HG03175 (cell line): ENCODE measurements around the gene PRICKLE2.

Source experiments
- ATAC-seq: cut with Tn5 transposase; IDR thresholded peaks from one replicate; pipeline ENCODE4 v1.9.1; 2021; ENCODE audit warnings: mild to moderate bottlenecking, moderate library complexity; ENCODE audit not compliant: unreplicated experiment

Gene PRICKLE2

DNA sequence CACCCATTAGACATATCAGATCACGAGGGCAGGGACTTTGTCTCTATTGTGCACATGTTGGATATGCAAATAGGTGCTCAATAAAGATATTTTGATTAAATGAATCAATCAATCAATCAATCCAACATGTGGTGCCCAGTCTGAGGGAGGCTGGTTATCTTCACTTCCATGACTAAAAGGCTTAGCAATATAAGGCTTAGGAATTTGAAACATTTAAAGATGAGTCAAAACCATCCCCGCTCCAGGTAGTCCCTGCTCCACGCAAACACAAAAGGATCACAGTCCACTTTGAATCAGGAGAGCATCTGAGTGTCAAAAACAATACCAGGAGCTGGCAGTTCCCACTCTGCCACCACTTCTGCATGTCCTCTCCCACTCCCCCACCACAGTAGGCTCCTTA lies 25.8 kb upstream of the PRICKLE2 start:
- no peak for ATAC-seq

DNA sequence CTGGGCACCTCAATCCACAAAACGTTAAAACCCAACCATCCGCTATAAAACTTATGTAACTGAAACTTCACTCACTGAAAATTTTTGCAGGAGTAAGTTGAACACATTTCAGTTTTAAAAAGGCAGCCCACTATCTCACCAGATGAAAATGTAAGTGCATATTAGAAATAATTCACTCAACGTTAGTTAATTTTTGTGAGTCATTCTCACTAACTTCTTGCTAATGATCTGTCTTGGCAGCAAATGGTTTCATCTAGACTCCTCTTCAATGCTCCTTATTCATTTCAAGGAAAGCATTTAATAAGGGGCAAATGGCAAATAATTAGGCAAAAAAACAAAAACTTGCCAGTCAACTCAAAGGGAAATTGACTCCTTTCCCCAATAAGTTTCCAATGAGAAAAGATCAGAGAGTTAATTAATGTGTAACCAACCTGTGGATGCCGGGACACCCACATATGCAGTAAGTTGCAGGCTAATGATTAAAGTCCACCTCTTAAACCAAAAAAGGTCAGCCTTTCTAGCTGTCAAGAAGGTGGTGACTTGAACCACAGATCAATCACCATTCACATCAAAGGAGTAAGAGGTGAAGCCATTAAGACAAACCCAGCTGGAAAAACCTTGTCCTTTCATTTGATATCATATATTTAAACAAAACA lies 22.9 kb upstream of the PRICKLE2 start:
- no peak for ATAC-seq

DNA sequence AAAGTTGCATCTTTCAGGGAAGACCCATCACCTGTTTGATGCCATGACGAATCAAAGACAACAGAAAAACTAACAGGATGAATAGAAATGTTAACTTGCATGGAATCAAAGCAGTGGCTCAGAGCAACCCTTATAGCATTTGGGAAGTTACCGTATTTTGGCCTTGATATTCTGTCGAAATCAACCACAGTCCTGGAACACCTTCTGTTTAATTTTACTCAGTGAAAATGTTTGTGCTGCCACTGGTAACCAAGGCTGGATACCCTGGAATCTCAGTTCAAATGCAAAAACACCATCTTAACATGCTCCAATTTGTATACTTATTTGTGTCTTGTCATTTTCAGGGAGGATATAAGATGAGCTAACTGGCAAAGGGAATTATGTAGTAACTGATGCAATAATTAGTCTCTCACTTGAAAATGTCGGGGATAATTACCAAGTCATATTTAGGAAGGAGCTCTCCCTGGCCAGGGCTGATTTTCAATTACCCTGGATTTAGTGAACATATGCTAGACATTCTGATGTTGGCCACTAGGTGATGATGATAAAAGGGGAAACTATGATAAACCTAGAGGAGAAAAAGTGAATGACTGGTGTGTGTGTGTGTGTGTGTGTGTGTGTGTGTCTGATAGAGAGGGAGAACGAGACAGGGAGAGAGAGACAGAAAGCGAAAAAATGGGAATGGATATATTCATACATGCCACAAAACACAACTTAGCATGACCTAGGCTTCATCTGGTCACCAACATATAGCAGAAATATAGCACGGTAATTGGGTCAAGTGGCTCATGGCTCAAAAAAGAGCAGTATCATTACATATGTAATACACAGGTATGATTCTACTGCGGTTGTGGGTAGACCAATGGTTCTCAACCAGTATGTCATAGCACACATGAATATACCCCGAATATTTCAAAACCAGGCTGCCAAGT lies 19.0 kb upstream of the PRICKLE2 start:
- ATAC-seq, result peak; percentile 52

DNA sequence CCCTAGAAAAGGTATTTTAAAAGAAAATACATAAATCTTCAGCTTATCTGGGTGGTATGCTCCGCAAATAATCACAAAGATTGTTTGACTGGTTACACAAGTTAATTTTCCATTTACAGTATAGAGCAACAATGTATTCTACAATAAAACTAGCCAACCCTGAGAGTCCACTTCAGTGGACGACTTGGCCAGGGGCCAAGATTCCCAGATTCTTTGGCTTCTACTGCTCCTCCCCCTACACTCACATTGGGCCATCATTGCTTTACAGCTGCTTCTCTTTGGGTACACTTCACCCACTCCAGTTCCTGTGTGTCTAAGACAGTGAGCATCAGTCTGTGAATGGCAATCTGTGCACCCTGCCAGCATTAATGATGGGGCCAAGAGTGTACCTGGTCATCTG lies 17.2 kb upstream of the PRICKLE2 start:
- no peak for ATAC-seq

DNA sequence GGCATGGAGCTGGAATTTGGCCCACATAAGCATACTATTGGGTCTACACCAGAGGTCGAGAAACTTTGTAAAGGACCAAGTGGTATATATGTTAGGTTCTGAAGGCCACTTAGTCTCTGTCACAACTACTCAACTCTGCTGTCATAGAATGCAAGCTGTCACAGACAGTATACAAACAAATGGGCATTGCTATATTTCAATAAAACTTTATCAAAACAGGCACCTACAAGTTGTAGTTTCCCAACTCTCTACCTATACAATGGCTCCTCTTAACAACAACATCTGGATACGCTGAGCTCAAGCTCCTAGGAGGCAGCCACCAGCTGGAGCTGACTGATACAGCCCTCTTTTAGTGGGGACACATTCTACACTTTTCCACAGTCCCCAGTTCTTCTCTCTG lies 15.7 kb upstream of the PRICKLE2 start:
- ATAC-seq, result no peak

DNA sequence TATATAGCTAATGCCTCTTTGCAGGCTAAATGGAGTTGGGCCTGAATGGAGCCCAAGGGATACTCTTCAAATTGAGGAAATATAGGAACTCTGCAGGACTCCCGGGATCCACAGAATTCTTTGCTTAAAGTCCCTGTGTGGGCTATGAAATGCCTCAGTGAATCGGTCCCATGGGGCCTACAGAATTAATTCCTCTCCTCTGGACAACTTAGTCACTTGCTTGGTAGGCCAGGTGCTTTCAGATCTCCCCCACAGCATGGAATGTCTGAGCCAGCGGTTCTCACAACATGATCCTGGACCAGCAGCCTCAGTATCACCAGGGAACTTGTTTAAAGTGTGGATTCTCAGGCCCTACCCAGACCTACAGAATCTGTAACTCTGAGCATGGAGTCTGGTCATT lies 15.1 kb upstream of the PRICKLE2 start:
- no peak for ATAC-seq

DNA sequence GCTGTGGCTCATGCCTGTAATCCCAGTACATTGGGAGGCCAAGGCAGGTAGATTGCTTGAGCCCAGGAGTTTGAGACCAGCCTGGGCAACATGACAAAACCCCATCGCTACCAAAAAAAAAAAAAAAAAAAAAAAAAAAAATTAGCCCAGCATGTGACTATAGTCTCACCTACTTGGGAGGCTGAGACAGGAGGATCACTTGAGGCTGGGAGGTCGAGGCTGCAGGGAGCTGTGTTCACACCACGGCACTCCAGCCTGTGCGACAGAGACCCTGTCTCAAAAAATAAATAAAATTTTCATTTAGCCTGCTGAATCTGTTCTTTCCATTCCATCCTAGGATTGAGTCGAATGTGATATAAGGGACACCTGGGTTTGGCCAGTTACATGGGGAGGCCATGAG lies 14.6 kb upstream of the PRICKLE2 start:
- ATAC-seq, result no peak

DNA sequence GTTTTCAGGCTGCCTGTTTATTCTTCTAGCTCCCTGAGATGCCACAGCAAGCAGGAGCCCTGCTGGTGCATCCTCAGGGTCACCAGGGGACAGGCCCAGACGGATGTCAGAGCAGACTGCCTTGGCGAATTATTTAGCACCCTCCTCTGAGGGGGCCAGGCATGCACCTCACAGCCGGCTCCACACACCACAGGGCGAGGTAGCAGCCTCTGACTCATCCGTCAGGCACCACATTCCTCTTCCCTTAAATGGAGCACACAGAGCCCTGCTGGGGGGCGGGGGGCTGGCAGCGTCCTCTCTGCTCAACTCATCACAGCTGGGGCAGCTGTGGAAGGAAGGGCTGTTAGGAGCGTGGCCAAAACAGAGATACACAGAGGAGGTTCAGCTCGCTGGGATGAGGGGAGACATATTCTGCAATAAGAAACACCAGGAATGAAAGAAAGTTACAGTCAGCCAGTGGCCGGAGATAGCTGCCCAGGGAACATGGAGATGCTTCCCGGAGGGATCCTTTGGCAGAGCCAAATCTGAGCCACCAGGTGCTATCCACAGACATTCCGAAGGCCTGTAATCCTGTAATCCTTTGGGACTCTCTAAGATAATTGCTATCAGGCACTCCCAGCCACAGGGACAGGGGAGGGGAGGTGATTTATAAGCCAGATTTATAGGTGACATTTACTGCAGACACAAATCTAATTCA lies 13.9 kb upstream of the PRICKLE2 start:
- no peak for ATAC-seq

DNA sequence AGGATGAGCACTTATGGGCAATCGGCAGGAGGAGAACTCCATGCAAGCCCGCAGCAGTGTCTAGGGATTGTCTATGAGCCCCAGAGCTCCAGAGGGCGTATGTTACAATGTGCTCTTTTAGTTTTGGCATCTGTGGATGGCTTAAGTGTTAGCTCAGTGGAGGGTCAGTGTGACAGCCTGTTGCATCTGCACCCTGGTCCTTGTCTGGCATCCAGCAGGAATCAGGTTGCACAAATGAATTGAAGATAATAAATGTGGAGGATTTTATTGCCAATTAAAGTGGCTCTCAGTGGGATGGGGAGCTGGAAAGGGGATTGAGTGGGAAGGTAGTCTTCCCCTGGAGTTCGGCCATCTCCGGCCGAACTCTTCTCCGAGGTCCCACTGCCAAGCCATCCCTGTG lies 11.8 kb upstream of the PRICKLE2 start:
- ATAC-seq, result no peak

DNA sequence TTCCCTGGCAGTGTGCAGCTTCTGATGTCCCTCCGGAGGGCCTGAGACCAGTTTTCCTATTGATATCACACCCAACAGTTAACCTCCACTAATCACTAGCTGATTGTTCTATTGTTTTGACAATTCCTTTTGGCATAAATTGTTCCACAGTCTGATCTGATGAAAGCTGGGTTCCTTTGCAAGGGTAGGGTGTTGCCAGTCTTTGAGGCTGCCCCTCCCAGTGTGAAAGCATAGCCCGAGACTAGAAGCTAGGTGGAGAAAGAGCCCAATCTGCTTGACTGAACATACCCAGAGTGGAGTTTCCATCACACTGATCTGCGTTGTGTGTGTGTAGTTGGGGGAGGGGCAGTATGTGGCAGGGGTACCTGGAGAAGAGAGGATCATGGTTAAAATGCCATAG lies 10.3 kb upstream of the PRICKLE2 start:
- ATAC-seq, result no peak

DNA sequence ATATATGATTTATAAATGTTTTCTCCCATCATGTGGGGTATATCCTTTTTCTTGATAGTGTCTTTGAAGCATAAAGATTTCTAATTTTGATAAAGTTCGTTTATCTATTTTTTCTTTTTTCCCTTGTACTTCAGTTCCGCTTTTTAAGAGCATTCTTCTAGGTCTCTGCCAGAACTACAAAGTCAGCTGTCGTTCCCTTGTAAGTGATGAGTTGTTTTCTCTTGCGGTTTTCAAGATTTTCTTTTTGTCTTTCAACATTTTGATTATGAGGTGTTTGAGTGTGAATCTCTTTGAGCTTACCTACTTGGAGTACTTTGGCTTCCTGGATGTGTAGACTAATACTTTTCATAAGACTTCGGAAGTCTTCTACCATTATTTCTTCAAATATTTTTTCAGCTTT lies 9.3 kb upstream of the PRICKLE2 start:
- no peak for ATAC-seq

DNA sequence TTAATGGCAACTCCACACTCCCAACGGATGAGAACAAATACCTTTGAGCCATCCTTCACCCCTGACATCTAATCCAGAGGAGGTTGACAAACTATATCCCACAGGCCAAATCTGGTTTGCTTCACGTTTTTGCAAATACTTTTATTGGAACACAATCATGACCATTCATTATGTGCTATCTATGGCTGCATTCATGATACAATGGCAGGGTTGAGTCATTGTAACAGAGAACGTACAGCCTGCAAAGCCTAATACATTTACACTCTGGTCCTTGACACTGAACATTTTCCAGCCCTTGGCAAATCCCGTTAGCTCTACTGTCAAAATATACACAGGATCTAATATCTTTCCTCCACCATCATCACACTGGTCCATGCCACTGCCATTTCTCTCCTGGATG lies 7.6 kb upstream of the PRICKLE2 start:
- no peak for ATAC-seq

DNA sequence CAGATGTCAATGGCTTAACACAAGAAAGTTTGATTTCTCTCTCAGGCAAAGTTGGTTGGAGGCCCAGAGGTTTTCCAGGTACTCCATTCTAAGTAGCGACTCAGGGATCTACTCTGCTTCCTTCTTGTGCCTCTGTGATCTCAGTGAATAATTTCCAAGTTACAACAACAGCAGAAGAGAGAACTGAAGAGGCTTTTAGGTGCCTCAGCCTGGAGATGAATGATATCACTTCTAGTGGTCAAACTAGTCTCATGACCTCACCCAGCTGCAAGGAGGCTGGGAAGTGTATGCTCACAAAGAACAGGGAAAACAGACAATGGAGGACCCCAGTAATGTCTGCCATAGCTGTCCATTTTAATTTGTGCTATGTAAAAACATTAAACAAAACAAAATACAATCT lies 4.6 kb upstream of the PRICKLE2 start:
- no peak for ATAC-seq

DNA sequence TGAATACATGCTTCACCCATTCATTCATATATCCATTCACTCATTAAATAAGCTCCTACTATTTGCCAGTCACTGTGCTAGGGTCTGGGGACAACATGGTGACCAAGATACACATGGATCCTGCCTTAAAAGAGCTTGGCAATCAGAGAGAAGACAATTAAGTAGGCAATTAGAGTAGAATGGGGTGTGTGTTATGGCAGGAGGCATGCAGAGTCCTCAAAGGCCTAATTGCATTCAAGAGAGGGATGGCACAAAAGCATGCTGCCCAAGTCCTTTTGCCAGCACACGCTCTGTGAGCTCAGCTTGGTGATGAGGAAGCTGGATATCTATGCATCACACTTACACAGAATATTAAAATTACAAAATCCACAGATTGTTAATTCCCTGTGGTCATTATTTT lies 2.8 kb upstream of the PRICKLE2 start:
- no peak for ATAC-seq

DNA sequence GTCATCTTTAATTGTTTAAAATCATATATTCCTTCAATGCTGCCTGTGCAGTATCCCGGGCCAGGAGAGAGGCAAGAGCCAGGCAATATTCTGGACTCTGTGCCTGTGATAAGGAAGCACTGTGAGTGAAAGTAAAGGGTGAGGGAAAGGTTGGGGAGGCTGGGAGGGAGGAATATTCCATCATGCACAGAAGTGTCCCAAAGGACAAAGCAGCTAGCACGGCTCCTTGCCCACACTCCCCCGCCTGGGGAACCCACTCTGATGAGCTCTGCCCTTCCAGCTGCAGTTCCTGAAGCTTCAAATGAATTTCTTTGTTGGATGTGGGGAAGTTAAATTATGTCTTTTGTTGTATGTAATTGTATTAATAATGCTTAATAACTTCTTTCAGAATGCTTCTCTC lies 1.5 kb upstream of the PRICKLE2 start:
- no peak for ATAC-seq

DNA sequence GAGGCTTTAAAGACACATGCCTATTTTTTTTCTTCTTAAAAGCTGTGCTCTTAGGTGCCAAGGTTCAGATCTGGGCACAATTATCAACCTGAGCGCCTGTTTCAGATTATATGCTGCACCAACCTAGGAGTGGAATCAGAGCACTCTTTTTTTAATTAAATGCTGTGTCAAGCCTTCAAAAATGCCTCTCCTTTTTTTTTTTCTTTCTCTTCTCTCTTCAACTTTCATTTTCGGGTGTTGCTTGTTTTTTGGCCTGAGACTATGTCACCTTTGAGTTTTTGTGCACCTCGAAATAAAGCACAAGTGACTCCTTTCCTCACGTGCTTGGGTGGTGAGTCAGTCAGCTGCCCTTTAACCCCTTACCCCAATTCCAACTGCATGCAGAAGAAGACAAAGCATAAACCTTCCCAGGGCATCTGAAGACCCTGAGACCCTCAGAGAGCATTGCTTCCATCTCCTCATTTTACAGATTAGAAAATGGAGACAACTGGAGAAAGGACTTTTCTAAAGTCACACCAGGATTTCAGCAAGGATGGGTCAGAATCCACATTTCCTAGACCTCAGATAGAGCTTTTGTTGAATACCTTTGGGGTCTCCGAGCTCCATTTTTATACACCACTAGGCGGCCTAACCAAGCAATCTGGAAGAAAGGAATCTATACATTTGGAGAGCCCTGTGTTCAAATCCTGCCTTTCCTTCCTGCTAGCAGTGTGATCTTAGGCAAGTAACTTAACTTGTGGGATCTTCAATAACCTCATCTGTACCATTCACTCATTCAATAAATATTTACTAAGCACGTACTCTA lies 631 bp upstream of the PRICKLE2 start:
- ATAC-seq, result no peak

DNA sequence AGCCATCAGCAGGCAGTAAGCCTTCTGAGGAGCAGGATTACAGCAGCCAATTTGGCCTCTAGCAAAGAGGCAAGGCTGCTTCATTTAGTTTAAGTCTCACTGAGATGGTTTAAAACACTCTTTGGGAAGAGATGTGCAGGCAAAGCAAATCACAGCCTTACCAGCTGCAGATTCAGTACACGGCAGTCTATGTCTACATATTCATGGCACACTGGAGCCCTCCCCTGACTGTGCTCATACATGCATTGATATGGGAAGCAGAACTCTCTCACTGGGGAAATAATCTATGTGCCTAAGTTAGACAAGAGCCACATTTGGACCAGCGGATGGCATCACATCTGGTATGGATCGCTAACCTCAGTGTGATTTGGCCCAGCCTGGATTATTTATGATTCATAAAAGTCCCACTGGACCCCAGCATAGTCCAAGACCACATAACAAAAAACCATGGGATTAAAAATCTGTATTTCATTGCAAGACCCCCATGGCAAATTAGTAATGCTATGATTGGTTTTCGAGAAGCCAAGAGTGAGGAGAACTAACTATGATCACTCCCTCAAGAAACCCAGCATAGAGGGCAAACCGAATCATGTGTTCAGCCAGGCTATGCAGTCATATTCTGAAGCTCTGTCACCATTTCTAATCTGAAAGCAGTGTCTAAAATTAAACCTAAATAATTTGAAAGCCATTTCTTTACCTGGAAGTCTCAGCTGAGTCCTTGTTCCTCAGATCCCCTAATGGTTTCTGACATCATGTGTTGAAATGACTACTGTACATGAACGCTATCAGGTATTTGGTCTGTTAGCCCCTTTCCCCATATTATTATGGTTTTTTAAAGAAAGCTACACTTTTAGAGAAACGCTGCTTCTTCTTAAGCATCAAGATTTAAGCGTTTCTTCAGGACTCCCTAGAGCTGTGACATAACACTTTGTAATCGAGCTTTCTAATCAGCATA lies 1.2 kb downstream of the PRICKLE2 start:
- no peak for ATAC-seq

DNA sequence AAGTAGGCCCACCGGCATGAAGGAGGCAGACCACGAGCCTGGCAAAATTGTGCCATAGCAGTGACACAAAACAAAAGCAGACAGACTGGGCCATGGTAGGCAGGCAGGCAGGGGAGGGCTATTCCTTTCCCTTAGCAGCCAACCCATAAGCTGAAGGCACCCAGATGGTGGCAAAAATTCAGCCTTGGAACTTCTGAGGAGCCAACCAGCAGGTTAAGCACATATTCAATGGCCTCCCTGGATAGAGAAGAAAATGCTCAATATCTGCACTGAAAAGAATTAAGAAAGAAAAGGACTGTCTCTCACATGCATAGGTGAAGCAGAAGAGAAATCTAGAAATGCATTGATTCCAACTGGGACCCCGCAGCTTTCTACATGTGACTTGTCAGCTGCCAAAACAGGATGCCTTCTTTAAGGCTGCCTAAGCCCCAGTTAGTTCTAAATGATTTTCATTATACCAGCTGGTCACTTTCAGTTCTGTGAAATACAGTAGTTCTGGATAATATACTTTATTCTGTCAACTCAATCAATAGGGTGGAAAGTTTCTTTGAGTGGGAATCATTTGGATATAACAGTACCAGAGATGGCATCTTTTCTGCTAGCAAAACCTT lies 2.7 kb downstream of the PRICKLE2 start:
- ATAC-seq, result no peak

DNA sequence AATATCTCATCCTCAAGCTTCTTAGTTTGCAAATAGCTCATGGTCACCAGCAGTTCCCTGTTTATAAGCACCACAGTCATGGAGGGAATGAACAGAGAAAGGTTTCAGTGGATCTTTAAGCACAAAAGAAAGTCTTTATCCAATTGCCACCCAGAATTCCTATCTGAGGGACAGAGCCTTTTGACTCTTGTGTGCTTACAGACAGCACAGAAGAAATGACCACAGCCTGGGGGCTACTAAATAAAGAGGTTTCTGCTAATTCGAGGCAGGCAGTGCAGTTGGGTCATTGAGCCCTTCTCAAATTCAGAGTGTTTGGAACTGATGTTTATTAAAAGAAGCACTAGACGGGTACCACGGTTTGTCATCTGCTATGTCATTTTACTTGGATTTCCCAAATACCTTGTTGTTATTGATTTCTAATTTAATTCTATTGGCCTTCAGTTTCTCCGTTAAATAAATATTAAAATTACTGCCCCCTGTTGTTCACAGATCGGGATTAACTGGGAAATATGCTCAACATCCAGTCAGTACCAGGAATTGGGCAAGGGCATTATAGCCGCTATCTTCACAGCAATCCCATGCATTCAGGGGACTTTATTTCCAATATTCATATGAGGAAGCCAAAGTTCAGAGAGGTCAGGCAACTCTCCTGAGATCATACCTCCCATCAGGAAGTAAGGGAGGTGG lies 3.6 kb downstream of the PRICKLE2 start:
- no peak for ATAC-seq
